Lower leg skin (tissue), 3 donors: ENCODE results near the gene SLC5A3.

Experiments used
- POLR2A ChIP-seq, 2 donors: fragments of 450-650 bp; IDR thresholded peaks; one replicate each; pipeline ENCODE4 v1.6.1; 2016 to 2017; ENCODE audit warnings: antibody characterized with exemption in 2 of 2, mild to moderate bottlenecking in 1 of 2, moderate library complexity in 1 of 2
- TF ChIP-seq, protein P1 (sequence below), 3 donors: fragments of 450-650 bp; IDR thresholded peaks; one replicate each; pipeline ENCODE4 v1.5.1; 2016; ENCODE audit warnings: antibody characterized with exemption in 3 of 3, mild to moderate bottlenecking in 3 of 3, moderate library complexity in 2 of 3

DNA sequence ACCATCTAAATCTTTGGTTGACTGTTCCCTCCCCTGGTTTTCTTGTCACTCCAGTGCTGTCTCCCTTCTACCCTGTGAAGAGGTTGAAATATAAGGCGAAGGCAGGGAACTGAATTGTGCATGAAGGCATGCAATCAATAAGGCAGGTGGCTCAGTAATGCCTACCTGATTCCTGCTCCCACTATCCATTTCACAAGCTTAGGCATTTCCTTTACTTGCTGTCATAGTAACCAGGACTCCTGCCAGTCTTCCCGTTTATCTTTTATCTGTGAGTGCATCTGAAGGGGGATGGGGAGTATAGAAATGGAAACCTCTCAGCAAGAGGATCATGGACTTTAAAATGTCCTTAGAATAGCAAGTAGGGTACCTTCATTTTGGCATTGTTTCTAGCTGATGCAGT is 40.5 kb downstream of the SLC5A3 start:
- no peak for TF ChIP-seq POLR2A (IDR thresholded peaks at IDR 0.05)
- TF ChIP-seq, protein P1, sequence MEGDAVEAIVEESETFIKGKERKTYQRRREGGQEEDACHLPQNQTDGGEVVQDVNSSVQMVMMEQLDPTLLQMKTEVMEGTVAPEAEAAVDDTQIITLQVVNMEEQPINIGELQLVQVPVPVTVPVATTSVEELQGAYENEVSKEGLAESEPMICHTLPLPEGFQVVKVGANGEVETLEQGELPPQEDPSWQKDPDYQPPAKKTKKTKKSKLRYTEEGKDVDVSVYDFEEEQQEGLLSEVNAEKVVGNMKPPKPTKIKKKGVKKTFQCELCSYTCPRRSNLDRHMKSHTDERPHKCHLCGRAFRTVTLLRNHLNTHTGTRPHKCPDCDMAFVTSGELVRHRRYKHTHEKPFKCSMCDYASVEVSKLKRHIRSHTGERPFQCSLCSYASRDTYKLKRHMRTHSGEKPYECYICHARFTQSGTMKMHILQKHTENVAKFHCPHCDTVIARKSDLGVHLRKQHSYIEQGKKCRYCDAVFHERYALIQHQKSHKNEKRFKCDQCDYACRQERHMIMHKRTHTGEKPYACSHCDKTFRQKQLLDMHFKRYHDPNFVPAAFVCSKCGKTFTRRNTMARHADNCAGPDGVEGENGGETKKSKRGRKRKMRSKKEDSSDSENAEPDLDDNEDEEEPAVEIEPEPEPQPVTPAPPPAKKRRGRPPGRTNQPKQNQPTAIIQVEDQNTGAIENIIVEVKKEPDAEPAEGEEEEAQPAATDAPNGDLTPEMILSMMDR (IDR thresholded peaks at IDR 0.05): no peak
